Endothelial cell (in vitro differentiated cells): Measurements from ENCODE around the gene THEMIS. TPM values are rescaled to one million over a fixed set of nuclear protein-coding genes. Genes with fewer than 3 reads are reported as not detected.

Experiments
- DNase-seq: peaks from one replicate; pipeline ENCODE4 v3.0.0; 2021; ENCODE audit warnings: low spot score
- H3K27ac Mint-ChIP-seq: one replicate; pipeline ENCODE4 v1.8.0; 2021; ENCODE audit warnings: mixed read lengths, inconsistent platforms; ENCODE audit not compliant: unreplicated experiment
- H3K27me3 Mint-ChIP-seq: one replicate; pipeline ENCODE4 v1.8.0; 2021; ENCODE audit warnings: mild to moderate bottlenecking, moderate library complexity, mixed read lengths, inconsistent platforms; ENCODE audit not compliant: unreplicated experiment
- H3K36me3 Mint-ChIP-seq: one replicate; pipeline ENCODE4 v1.8.0; 2021; ENCODE audit warnings: mild to moderate bottlenecking, low read depth, mixed read lengths, inconsistent platforms; ENCODE audit not compliant: unreplicated experiment
- H3K4me1 Mint-ChIP-seq: one replicate; pipeline ENCODE4 v1.8.0; 2021; ENCODE audit warnings: mild to moderate bottlenecking, mixed read lengths, inconsistent platforms; ENCODE audit not compliant: unreplicated experiment
- H3K4me3 Mint-ChIP-seq: one replicate; pipeline ENCODE4 v1.8.0; 2021; ENCODE audit warnings: mild to moderate bottlenecking, mixed read lengths, inconsistent platforms; ENCODE audit not compliant: unreplicated experiment
- H3K9me3 Mint-ChIP-seq: one replicate; pipeline ENCODE4 v1.8.0; 2021; ENCODE audit warnings: mixed read lengths, inconsistent platforms; ENCODE audit not compliant: unreplicated experiment
- CTCF ChIP-seq: fragments of 200-600 bp; sonication (generic); IDR thresholded peaks from one replicate; pipeline ENCODE4 v1.5.0; 2021; ENCODE audit warnings: antibody characterized with exemption; ENCODE audit not compliant: unreplicated experiment
- total RNA-seq: library from RNA; stranded (reverse); fragmentation: NEBNext Ultra II Directional; extraction: Animal tissue kit (Norgen Biotek cat#: 25700); gene quantifications from one replicate; pipeline ENCODE4 v1.2.1, GENCODE V29; 2021; ENCODE audit not compliant: unreplicated experiment

Gene THEMIS
- total RNA-seq, 1 donor from 2014 or later = not detected

- Mint-ChIP-seq H3K4me3 (no peak overlapping the region), H3K4me1 (peaks cover 10% of the 10 kb centered on the region), H3K27ac (peak overlapping the region; percentile 4), H3K27me3 (no peaks in the 10 kb centered on the region), H3K9me3 (no peaks in the 10 kb centered on the region), H3K36me3 (no peaks in the 10 kb centered on the region)
- TF ChIP-seq CTCF = no peak
- DNase-seq = no peak
Measured at GRCh38 chr6:127939442-127940066, 38.7 kb upstream of the THEMIS start.

GRCh38 chr6:127938701-127939100 lies 37.8 kb upstream of the THEMIS start:
- no peaks in the 10 kb centered on the region for H3K9me3 Mint-ChIP-seq
- H3K4me3 Mint-ChIP-seq = no peak overlapping the region
- no peaks in the 10 kb centered on the region for H3K27me3 Mint-ChIP-seq
- no peak for DNase-seq
- no peaks in the 10 kb centered on the region for H3K36me3 Mint-ChIP-seq
- TF ChIP-seq CTCF = no peak
- no peak overlapping the region for H3K27ac Mint-ChIP-seq
- H3K4me1 Mint-ChIP-seq = peaks cover 10% of the 10 kb centered on the region

GRCh38 chr6:127937747-127938146 lies 36.9 kb upstream of the THEMIS start:
- H3K4me1 Mint-ChIP-seq = peaks cover 10% of the 10 kb centered on the region
- H3K36me3 Mint-ChIP-seq = peaks cover 3% of the 10 kb centered on the region
- DNase-seq = no peak
- no peak for TF ChIP-seq CTCF
- H3K27ac Mint-ChIP-seq = no peak overlapping the region
- H3K9me3 Mint-ChIP-seq = no peaks in the 10 kb centered on the region
- no peaks in the 10 kb centered on the region for H3K27me3 Mint-ChIP-seq
- no peak overlapping the region for H3K4me3 Mint-ChIP-seq

GRCh38 chr6:127937102-127937501 lies 36.2 kb upstream of the THEMIS start:
- TF ChIP-seq CTCF = no peak
- H3K4me3 Mint-ChIP-seq = no peak overlapping the region
- H3K4me1 Mint-ChIP-seq = peaks cover 10% of the 10 kb centered on the region
- H3K9me3 Mint-ChIP-seq = no peaks in the 10 kb centered on the region
- H3K27me3 Mint-ChIP-seq = no peaks in the 10 kb centered on the region
- no peak overlapping the region for H3K27ac Mint-ChIP-seq
- no peak for DNase-seq
- peaks cover 3% of the 10 kb centered on the region for H3K36me3 Mint-ChIP-seq

- H3K9me3 Mint-ChIP-seq = no peaks in the 10 kb centered on the region
- H3K36me3 Mint-ChIP-seq = peaks cover 3% of the 10 kb centered on the region
- peaks cover 5% of the 10 kb centered on the region for H3K4me1 Mint-ChIP-seq
- no peak overlapping the region for H3K4me3 Mint-ChIP-seq
- no peak for DNase-seq
- H3K27me3 Mint-ChIP-seq = no peaks in the 10 kb centered on the region
- no peak for TF ChIP-seq CTCF
- H3K27ac Mint-ChIP-seq = no peak overlapping the region
Measured at GRCh38 chr6:127934956-127935355, 34.1 kb upstream of the THEMIS start.
